ENCODE measurements around the gene HSD11B2. TPM values are rescaled to one million over a fixed set of nuclear protein-coding genes. Genes with fewer than 3 reads are reported as not detected.

HSD11B2 gene
- total and polyA plus RNA-seq, 2 of the 8 experiments (the other 6 are each of a cell fraction or from before 2014, with no cell fraction given): 28.7 to 32.9 TPM

GRCh38 chr16:67459861-67460150 is 28.9 kb downstream of the HSD11B2 start (continued):
- no peak for TF ChIP-seq TEAD4 (IDR thresholded peaks at IDR 0.05; ENCODE audit: low read depth, low read length)
- TF ChIP-seq CEBPB (IDR thresholded peaks at IDR 0.05; ENCODE audit: low read depth, low read length): no peak
- TF ChIP-seq TCF12 (IDR thresholded peaks at IDR 0.05; ENCODE audit: low read depth, low read length): no peak
- TF ChIP-seq POLR2AphosphoS5 (IDR thresholded peaks at IDR 0.05; ENCODE audit: low read depth, low read length): no peak
- no peak for TF ChIP-seq POLR2A (IDR thresholded peaks at IDR 0.05; ENCODE audit: control extremely low read depth in 1 of 2, low read depth in 2 of 2, low read length in 2 of 2)
- TF ChIP-seq JUN (IDR thresholded peaks at IDR 0.05; ENCODE audit: low read depth, low read length): no peak
